ENCODE results near the gene NOS2. TPM values are rescaled to one million over a fixed set of nuclear protein-coding genes. Genes with fewer than 3 reads are reported as not detected.
"Not testable (repeated sequence)": the region's sequence is repeated elsewhere in the genome, so short reads cannot be mapped to it uniquely, and the experiment has no call there.

Gene NOS2
- total and polyA plus RNA-seq, 7 donors: 0.16 to 94.0 (median 2.2) TPM; not detected in 1

DNA sequence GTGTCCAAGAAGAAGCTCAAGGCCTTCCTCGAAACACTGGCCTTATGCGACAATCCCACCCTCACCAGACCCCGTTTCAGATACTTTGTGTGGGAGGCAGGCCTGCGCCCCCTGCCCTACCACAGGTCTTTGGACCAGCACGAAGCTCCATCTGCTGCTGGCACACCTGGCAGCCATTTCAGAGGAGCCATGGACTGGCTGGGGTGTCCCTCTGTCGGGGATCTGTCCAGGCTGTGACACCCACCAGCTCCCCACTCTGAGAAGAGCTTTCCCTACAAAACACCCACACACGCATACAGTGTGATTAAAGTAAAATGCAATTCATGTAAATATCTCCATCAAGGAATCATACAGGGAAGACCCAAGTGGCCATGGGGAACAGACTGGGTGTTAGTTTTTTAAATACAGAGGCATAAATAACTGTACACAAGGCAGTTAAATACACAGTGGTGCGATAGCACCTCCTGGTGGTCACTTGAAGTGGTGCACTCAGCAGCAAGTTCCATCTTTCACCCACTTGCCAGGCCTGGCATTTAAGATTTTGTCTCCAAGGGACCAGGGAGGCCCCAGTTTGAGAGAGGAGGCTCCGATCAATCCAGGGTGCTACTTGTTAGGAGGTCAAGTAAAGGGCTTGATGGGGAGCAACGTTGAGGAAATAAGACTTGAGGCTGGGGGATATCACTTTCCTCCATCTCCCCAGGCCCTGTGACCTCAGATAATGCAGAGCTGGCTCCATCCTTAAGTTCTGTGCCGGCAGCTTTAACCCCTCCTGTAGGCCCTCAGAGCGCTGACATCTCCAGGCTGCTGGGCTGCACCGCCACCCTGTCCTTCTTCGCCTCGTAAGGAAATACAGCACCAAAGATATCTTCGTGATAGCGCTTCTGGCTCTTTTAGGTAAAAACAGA is 43.6 kb downstream of the NOS2 start:
- no peak overlapping the region for H3K27ac ChIP-seq
- no peaks in the 10 kb centered on the region for H3K4me1 ChIP-seq
- TF ChIP-seq CTCF (IDR thresholded peaks at IDR 0.05) (peak; percentile 30 to 79 (median 72)), POLR2AphosphoS5 (IDR thresholded peaks at IDR 0.05) (no peak)
- no peaks in the 10 kb centered on the region for H3K27me3 ChIP-seq
- no peaks in the 10 kb centered on the region for H3K9me3 ChIP-seq
- no peak overlapping the region for H3K4me3 ChIP-seq
- no peaks in the 10 kb centered on the region for H3K36me3 ChIP-seq
- 77 to 78% methylated on average over 17 of the region's 17 CpGs for WGBS, 2 donors
- intact Hi-C loops (cut with DNase I): loop anchor here (2.0 kb wide), 1 partner anchor 102 kb away; no protein-coding TSS in a partner anchor
- DNase-seq: no peak

DNA sequence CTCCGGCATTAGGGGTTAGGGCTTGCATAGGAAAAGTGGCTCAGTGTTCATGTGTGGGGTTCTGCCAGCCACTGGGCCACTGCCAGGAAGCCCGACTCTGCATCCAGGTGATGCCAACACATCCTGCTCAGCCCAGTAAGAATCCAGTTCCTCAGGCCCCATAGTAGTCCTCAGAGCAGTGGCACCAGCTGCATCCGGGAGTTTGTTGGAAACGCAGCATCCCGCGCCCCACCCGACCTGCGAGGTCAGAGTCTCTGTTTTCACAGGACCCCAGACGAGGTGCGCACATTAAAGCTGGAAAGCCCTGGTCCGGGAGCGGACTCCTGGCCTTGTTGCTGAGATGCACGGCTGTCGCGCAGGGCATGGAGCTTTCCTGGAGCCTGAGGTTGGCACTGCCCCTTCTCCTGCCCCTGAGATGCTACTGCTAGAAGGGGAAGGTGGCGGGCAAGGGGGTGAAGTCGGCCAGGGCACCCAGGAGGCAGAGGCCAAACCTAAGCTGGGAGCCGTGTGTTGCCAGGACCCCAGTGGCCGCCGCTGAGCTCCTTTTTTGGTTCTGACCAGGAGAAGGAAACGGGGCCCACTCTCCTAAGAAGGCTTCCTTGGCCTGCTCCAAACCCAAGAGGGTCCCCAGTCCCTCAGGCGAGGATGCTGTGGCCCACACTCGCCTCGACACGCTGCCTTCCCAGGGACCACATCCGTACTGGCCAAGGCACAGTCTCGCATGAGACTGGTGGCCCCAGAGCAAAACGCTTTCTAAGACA is 44.4 kb downstream of the NOS2 start:
- intact Hi-C loops (cut with DNase I): loop anchor here (2.0 kb wide), 1 partner anchor 101 kb away; no protein-coding TSS in a partner anchor
- Histone ChIP-seq H3K4me3 (no peak overlapping the region), H3K27me3 (no peaks in the 10 kb centered on the region), H3K27ac (no peak overlapping the region), H3K4me1 (no peaks in the 10 kb centered on the region), H3K36me3 (no peaks in the 10 kb centered on the region), H3K9me3 (no peaks in the 10 kb centered on the region)
- no peak for TF ChIP-seq POLR2AphosphoS5 (IDR thresholded peaks at IDR 0.05)
- 83 to 90% methylated on average over 28 of the region's 28 CpGs for WGBS, 2 donors
- DNase-seq: no peak

GRCh38 chr17:27754549-27754948 is 45.8 kb downstream of the NOS2 start:
- Histone ChIP-seq H3K9me3 (no peaks in the 10 kb centered on the region), H3K27ac (no peak overlapping the region), H3K4me1 (no peaks in the 10 kb centered on the region), H3K27me3 (no peaks in the 10 kb centered on the region), H3K4me3 (no peak overlapping the region), H3K36me3 (no peaks in the 10 kb centered on the region)
- 84 to 93% methylated on average over 8 of the region's 8 CpGs for WGBS, 2 donors
- intact Hi-C loops (cut with DNase I): no loop called here
- no peak for TF ChIP-seq POLR2A (IDR thresholded peaks at IDR 0.05)
- TF ChIP-seq CTCF (IDR thresholded peaks at IDR 0.05): no peak
- no peak for TF ChIP-seq EP300 (IDR thresholded peaks at IDR 0.05)
- no peak for TF ChIP-seq POLR2AphosphoS5 (IDR thresholded peaks at IDR 0.05)
- DNase-seq: no peak

DNA sequence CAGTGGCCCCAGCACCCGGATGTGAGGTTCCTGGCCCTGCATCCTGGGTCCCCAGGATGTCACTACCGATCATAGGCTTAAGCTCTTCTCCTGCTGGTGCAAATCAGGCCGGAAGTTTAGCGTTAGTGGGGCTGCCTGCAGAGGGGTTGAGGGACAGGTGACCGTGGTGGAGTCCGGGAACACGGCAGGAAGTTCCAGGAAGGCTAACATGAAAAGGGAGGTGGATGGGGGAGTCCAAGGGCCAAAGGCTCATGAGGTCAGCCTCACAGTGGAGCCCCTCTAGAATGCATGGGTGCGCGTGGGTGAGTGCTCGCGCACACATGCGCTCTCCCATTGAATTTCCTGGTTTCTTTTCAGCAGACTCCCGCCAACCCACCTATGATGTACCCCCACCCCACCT is 46.6 kb downstream of the NOS2 start:
- DNase-seq; H3K27ac ChIP-seq; H3K27me3 ChIP-seq; H3K4me1 ChIP-seq; H3K9me3 ChIP-seq; intact Hi-C loops (cut with DNase I); H3K36me3 ChIP-seq; H3K4me3 ChIP-seq: not testable (repeated sequence)
- 61 to 87% methylated on average over 13 of the region's 13 CpGs for WGBS, 2 donors

- H3K27me3 ChIP-seq; DNase-seq; H3K9me3 ChIP-seq; H3K27ac ChIP-seq; H3K36me3 ChIP-seq; intact Hi-C loops (cut with DNase I); H3K4me3 ChIP-seq; H3K4me1 ChIP-seq: not testable (repeated sequence)
- WGBS, 2 donors: 56 to 86% methylated on average over 7 to 10 of the region's 19 CpGs
These were observed 47.3 kb downstream of the NOS2 start for GRCh38 chr17:27752831-27753619.
